GM20431 (cell line): Measurements from ENCODE around the gene FASTKD1.

Experiments
- in situ Hi-C: fragments of 300-500 bp; cut with MseI, MboI; formaldehyde crosslinking; loops from one replicate; pipeline ENCODE4 v1.15.0; 2020; ENCODE audit warnings: low sequenced_read_pairs; ENCODE audit not compliant: unreplicated experiment

FASTKD1 gene

GRCh38 chr2:169509955-169510354 is 63.7 kb downstream of the FASTKD1 start:
- in situ Hi-C loops: no loop called here

- in situ Hi-C loops: no loop called here
These were observed 64.3 kb downstream of the FASTKD1 start, which contains the start of gene KLHL41 for GRCh38 chr2:169509298-169509885. Gene KLHL41, plus strand, starts transcription at chr2:169509702. Its CDS starts 77 bp downstream, at chr2:169509779.

DNA sequence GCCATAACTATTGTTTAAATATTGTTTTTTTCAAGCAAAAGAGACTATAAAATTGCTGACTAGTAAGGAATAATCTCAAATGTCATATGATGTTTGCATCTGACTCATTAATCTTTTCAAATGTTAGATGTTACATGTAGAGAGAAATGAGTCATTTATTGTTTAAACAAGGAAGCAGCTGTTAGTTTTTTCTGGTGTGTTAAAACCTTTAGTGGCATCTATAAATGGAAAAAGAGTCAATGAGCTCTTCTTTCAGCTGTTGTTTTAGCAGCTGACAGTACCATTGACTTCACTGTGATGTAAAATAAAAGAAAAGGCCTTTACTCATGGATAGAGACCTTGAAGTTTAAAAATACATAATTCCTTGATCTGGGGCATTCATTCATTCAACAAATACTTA is 66.0 kb downstream of the FASTKD1 start:
- in situ Hi-C loops: no loop called here

- in situ Hi-C loops: no loop called here
These were observed 69.0 kb downstream of the FASTKD1 start for GRCh38 chr2:169504651-169505050.

DNA sequence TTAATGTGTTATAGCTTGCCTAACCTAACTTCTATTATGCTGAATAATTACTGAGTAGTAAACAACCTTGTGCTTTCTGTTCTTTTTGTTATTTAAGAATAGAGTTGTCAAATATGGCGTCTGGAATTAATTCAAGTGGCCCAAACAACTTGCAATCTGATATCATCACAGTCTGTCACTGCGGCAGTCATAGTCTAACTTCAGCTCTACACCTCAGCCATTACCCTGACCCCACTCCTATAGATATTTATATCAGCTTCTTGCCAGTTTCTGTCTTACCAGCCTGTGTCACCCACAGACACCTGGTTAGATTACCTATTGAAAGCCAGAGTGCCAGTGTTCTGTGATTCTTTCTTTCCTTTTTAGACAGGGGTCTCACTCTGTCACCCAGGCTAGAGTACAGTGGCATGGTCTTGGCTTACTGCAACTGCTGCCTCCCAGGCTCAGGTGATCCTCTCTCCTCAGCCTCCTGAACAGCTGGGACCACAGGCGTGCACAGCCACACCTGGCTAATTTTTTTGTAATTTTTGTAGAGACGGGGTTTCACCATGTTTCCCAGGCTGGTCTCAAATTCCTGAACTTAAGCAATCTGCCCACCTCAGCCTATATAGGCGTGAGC is 78.2 kb downstream of the FASTKD1 start:
- in situ Hi-C loops: no loop called here

- in situ Hi-C loops: no loop called here
These were observed 80.3 kb downstream of the FASTKD1 start for GRCh38 chr2:169493360-169493759.

GRCh38 chr2:169491378-169491777 is 82.3 kb downstream of the FASTKD1 start:
- in situ Hi-C loops: no loop called here

DNA sequence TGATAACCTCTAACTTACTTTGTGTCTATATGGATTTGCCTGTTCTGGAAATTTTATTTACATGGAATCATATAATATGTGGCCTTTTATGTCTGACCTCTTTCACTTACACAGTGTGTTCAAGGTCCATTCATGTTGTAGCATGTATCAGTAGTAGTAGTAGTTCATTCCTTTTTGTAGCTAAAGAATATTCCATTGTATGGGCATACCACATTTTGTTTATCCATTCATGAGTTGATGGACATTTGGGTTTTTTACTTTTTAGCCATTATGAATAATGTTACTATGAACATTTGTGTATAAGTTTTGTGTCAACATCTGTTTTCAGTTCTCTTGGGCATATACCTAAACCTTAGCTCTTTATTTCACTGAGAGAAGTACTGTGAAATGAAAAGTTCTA is 82.8 kb downstream of the FASTKD1 start:
- in situ Hi-C loops: no loop called here

DNA sequence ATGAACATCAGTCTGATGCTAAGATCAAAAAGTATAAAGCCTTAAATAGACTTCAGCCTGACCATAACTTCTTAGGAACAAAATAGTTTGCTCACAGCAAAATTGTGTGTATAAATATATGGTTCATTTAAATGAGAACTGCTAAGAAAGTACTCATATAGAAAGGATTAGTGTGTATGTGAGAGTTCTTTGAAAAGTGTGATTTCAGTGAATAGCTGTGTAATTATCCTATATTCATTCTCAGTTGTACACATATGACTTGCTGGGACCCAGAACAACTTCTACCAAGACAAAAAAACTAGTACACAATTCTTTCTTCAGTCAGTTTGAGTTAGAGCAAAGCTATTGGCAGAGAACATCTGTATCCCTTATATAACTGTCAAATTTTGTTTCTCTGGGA is 87.2 kb downstream of the FASTKD1 start:
- in situ Hi-C loops: no loop called here

- in situ Hi-C loops: no loop called here
These were observed 88.0 kb downstream of the FASTKD1 start for GRCh38 chr2:169485650-169486138.

GRCh38 chr2:169480079-169480465 is 93.6 kb downstream of the FASTKD1 start:
- in situ Hi-C loops: no loop called here
